Activated CD4-positive, alpha-beta memory T cell treated with anti-CD3 and anti-CD28 coated beads for 36 hours (primary cell): Measurements from ENCODE around the gene PCDHA6. TPM values are rescaled to one million over a fixed set of nuclear protein-coding genes. Genes with fewer than 3 reads are reported as not detected.
"Not testable (repeated sequence)": the region's sequence is repeated elsewhere in the genome, so short reads cannot be mapped to it uniquely, and the experiment has no call there.

Experiments
- CTCF ChIA-PET: fragments of 350-600 bp; sonication (Branson Sonifier 250); formaldehyde crosslinking; loops from one replicate; lab custom pipeline; 2021; ENCODE audit warnings: antibody characterized with exemption, inconsistent platforms; lab: Charles Lee
- POLR2A ChIA-PET: fragments of 350-600 bp; sonication (Branson Sonifier 250); formaldehyde crosslinking; loops from one replicate; lab custom pipeline; 2021; ENCODE audit warnings: antibody characterized with exemption; lab: Charles Lee
- DNase-seq: peaks from one replicate; pipeline ENCODE4 v3.0.0-alpha.2; 2020
- H3K27ac Mint-ChIP-seq: one replicate; pipeline ENCODE4 v1.8.0; 2021; ENCODE audit warnings: mixed read lengths
- H3K27me3 Mint-ChIP-seq: one replicate; pipeline ENCODE4 v1.8.0; 2021; ENCODE audit warnings: mixed read lengths
- H3K36me3 Mint-ChIP-seq: one replicate; pipeline ENCODE4 v1.8.0; 2021; ENCODE audit warnings: mixed read lengths
- H3K4me1 Mint-ChIP-seq: one replicate; pipeline ENCODE4 v1.8.0; 2021; ENCODE audit warnings: low read depth, mixed read lengths
- H3K4me3 Mint-ChIP-seq: one replicate; pipeline ENCODE4 v1.8.0; 2021; ENCODE audit warnings: mild to moderate bottlenecking, mixed read lengths
- H3K9me3 Mint-ChIP-seq: one replicate; pipeline ENCODE4 v1.8.0; 2021; ENCODE audit warnings: mixed read lengths
- intact Hi-C: fragments of 100-400 bp; cut with micrococcal nuclease; formaldehyde crosslinking; loops from one replicate; pipeline ENCODE4 v1.15.1; 2023
- total RNA-seq, 2 experiments: library from RNA; stranded (reverse); gene quantifications; one replicate each; pipeline ENCODE4 v1.2.3, GENCODE V29; 2021

Gene PCDHA6
- not detected for total RNA-seq

- Mint-ChIP-seq H3K27ac (no peak within 1 kb of the TSS), H3K27me3 (peaks cover 20% of the 10 kb centered on the region), H3K9me3 (peaks cover 26% of the 10 kb centered on the region), H3K36me3 (peaks cover 19% of the 10 kb centered on the region), H3K4me1 (no peaks in the 10 kb centered on the region), H3K4me3 (no peak within 1 kb of the TSS)
- ChIA-PET POLR2A (no interaction called here), CTCF (interaction anchor here (0.7 kb wide), 1 partner anchor 14 kb away, joined by 3 read pairs; no protein-coding TSS in a partner anchor)
- DNase-seq: no peak
- intact Hi-C loops: no loop called here
Observed at GRCh38 chr5:140827704-140828361, at the start of gene PCDHA6. TSS of gene PCDHA6 (plus strand) at chr5:140827960. CDS start at chr5:140828092, 132 bp downstream.

DNA sequence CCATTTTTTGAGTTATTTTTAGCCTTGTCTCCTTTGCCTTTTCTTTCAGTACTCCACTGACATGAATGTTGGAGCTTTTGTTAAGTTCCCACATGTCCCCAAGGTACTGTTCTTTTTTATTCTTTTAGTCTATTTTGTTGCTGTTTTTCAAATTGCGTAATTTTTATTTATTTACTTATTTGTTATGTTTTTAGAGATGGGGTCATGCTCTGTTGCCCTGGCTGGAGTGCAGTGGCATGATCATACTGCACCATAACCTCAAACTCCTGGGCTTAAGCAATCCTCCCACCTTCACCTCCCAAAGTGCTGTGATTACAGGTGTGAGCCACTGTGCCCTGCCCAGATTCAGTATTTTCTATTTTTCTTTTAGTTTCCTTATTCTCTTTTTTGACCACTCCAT, 47.2 kb upstream of the PCDHA6 start:
- no peak overlapping the region for H3K4me3 Mint-ChIP-seq

GRCh38 chr5:140785905-140786686, 41.7 kb upstream of the PCDHA6 start, which contains the start of gene PCDHA1:
TSS of gene PCDHA1 (plus strand) at chr5:140786140.
- intact Hi-C loops: no loop called here
- POLR2A ChIA-PET: no interaction called here
- Mint-ChIP-seq H3K36me3 (peaks cover 22% of the 10 kb centered on the region), H3K27ac (no peak within 1 kb of the TSS), H3K4me3 (no peak within 1 kb of the TSS), H3K4me1 (no peaks in the 10 kb centered on the region), H3K9me3 (peaks cover 56% of the 10 kb centered on the region), H3K27me3 (peaks cover 24% of the 10 kb centered on the region)
- DNase-seq: no peak
- CTCF ChIA-PET: interaction anchor here (1.0 kb wide), 1 partner anchor 22 kb away, joined by 3 read pairs; no protein-coding TSS in a partner anchor

More for the DNA sequence above, 47.2 kb upstream of the PCDHA6 start:
- Mint-ChIP-seq H3K9me3 (peaks cover 73% of the 10 kb centered on the region), H3K4me1 (no peaks in the 10 kb centered on the region), H3K36me3 (peaks cover 6% of the 10 kb centered on the region), H3K27me3 (peaks cover 7% of the 10 kb centered on the region), H3K27ac (no peak overlapping the region)
- intact Hi-C loops: no loop called here
- no peak for DNase-seq
- ChIA-PET CTCF (no interaction called here), POLR2A (no interaction called here)

GRCh38 chr5:140787422-140787821, 40.3 kb upstream of the PCDHA6 start:
- Mint-ChIP-seq H3K36me3 (peaks cover 22% of the 10 kb centered on the region), H3K9me3 (peaks cover 53% of the 10 kb centered on the region), H3K27me3 (peaks cover 30% of the 10 kb centered on the region)
- POLR2A ChIA-PET, intact Hi-C loops, H3K4me1 Mint-ChIP-seq, DNase-seq, H3K27ac Mint-ChIP-seq, H3K4me3 Mint-ChIP-seq, CTCF ChIA-PET: not testable (repeated sequence)

DNA sequence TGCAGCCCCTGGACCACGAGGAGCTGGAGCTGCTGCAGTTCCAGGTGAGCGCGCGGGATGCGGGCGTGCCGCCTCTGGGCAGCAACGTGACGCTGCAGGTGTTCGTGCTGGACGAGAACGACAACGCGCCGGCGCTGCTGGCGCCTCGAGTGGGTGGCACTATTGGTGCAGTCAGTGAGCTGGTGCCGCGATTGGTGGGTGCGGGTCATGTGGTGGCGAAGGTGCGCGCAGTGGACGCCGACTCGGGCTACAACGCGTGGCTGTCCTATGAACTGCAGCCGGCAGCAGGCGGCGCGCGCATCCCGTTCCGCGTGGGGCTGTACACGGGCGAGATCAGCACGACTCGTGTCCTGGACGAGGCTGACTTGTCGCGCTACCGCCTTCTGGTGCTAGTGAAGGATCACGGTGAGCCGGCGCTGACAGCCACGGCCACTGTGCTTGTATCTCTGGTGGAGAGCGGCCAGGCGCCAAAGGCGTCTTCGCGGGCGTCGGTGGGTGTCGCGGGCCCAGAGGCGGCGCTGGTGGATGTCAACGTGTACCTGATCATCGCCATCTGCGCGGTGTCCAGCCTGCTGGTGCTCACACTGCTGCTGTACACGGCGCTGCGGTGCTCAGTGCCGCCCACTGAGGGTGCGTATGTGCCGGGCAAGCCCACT, 39.8 kb upstream of the PCDHA6 start:
- H3K4me3 Mint-ChIP-seq, H3K27ac Mint-ChIP-seq, CTCF ChIA-PET, POLR2A ChIA-PET, DNase-seq, intact Hi-C loops, H3K4me1 Mint-ChIP-seq: not testable (repeated sequence)
- Mint-ChIP-seq H3K36me3 (peaks cover 22% of the 10 kb centered on the region), H3K27me3 (peaks cover 33% of the 10 kb centered on the region), H3K9me3 (peaks cover 48% of the 10 kb centered on the region)

GRCh38 chr5:140791089-140791488, 36.7 kb upstream of the PCDHA6 start:
- POLR2A ChIA-PET: no interaction called here
- Mint-ChIP-seq H3K27ac (no peak overlapping the region), H3K36me3 (peaks cover 24% of the 10 kb centered on the region), H3K9me3 (peaks cover 54% of the 10 kb centered on the region), H3K4me1 (no peaks in the 10 kb centered on the region), H3K27me3 (peaks cover 37% of the 10 kb centered on the region), H3K4me3 (no peak overlapping the region)
- no peak for DNase-seq
- CTCF ChIA-PET: no interaction called here
- intact Hi-C loops: loop anchor here (10.0 kb wide), 1 partner anchor 74 kb away; the partner anchor contains the start of gene PCDHA11

GRCh38 chr5:140794595-140795258, 33.0 kb upstream of the PCDHA6 start, which contains the start of gene PCDHA2:
TSS of gene PCDHA2 (plus strand) at chr5:140794852.
- no peak for DNase-seq
- Mint-ChIP-seq H3K9me3 (peaks cover 32% of the 10 kb centered on the region), H3K27ac (no peak within 1 kb of the TSS), H3K27me3 (peaks cover 29% of the 10 kb centered on the region), H3K36me3 (peaks cover 9% of the 10 kb centered on the region), H3K4me3 (no peak within 1 kb of the TSS), H3K4me1 (no peaks in the 10 kb centered on the region)
- intact Hi-C loops: loop anchor here (10.0 kb wide), 1 partner anchor 70 kb away; the partner anchor contains the start of gene PCDHA11
- POLR2A ChIA-PET: no interaction called here
- CTCF ChIA-PET: no interaction called here

- Mint-ChIP-seq H3K27me3 (peaks cover 31% of the 10 kb centered on the region), H3K4me3 (no peak overlapping the region), H3K36me3 (peaks cover 8% of the 10 kb centered on the region), H3K4me1 (no peaks in the 10 kb centered on the region), H3K9me3 (peaks cover 33% of the 10 kb centered on the region), H3K27ac (no peak overlapping the region)
- no peak for DNase-seq
- CTCF ChIA-PET: no interaction called here
- intact Hi-C loops: loop anchor here (10.0 kb wide), 1 partner anchor 70 kb away; the partner anchor contains the start of gene PCDHA11
- POLR2A ChIA-PET: no interaction called here
Observed at GRCh38 chr5:140795259-140795641, 32.5 kb upstream of the PCDHA6 start.

GRCh38 chr5:140796072-140796717, 31.6 kb upstream of the PCDHA6 start:
- DNase-seq, H3K27ac Mint-ChIP-seq, POLR2A ChIA-PET, H3K4me1 Mint-ChIP-seq, CTCF ChIA-PET, H3K4me3 Mint-ChIP-seq, H3K36me3 Mint-ChIP-seq: not testable (repeated sequence)
- intact Hi-C loops: loop anchor here (10.0 kb wide), 1 partner anchor 69 kb away; the partner anchor contains the start of gene PCDHA11
- Mint-ChIP-seq H3K9me3 (peaks cover 36% of the 10 kb centered on the region), H3K27me3 (peaks cover 32% of the 10 kb centered on the region)

GRCh38 chr5:140796718-140797095, 31.1 kb upstream of the PCDHA6 start:
- ChIA-PET CTCF (no interaction called here), POLR2A (no interaction called here)
- no peak overlapping the region for H3K27ac Mint-ChIP-seq
- H3K27me3 Mint-ChIP-seq: peaks cover 32% of the 10 kb centered on the region
- peaks cover 8% of the 10 kb centered on the region for H3K36me3 Mint-ChIP-seq
- no peak for DNase-seq
- peaks cover 41% of the 10 kb centered on the region for H3K9me3 Mint-ChIP-seq
- no peak overlapping the region for H3K4me3 Mint-ChIP-seq
- intact Hi-C loops: loop anchor here (10.0 kb wide), 1 partner anchor 68 kb away; the partner anchor contains the start of gene PCDHA11
- H3K4me1 Mint-ChIP-seq: no peaks in the 10 kb centered on the region

GRCh38 chr5:140800816-140801493, 26.8 kb upstream of the PCDHA6 start, which contains the start of gene PCDHA3:
TSS of gene PCDHA3 (plus strand) at chr5:140801057.
- H3K4me1 Mint-ChIP-seq: no peaks in the 10 kb centered on the region
- peaks cover 22% of the 10 kb centered on the region for H3K27me3 Mint-ChIP-seq
- no peak for DNase-seq
- CTCF ChIA-PET: no interaction called here
- peaks cover 36% of the 10 kb centered on the region for H3K9me3 Mint-ChIP-seq
- no peak within 1 kb of the TSS for H3K4me3 Mint-ChIP-seq
- POLR2A ChIA-PET: no interaction called here
- no peak within 1 kb of the TSS for H3K27ac Mint-ChIP-seq
- H3K36me3 Mint-ChIP-seq: peaks cover 7% of the 10 kb centered on the region
- intact Hi-C loops: no loop called here
